OCI-LY1 (cell line): ENCODE data around the gene TMEM51.

Source experiments
- H2AFZ ChIP-seq: fragments of 200-600 bp; sonication (generic), shearing (Covaris generic); 2 replicates; pipeline ENCODE4 v1.6.0; 2014; ENCODE audit warnings: antibody characterized with exemption, mild to moderate bottlenecking, low read length
- H3F3A ChIP-seq: fragments of 200-600 bp; sonication (generic), shearing (Covaris generic); 2 replicates; pipeline ENCODE4 v1.6.0; 2014; ENCODE audit warnings: mild to moderate bottlenecking, antibody characterized with exemption, low read length, moderate library complexity; ENCODE audit not compliant: insufficient read depth
- H3K27ac ChIP-seq: fragments of 200-600 bp; sonication (generic); 2 replicates; pipeline ENCODE4 v1.5.1; 2014; ENCODE audit warnings: low read length, mixed run types, mild to moderate bottlenecking, low read depth; ENCODE audit not compliant: poor library complexity, severe bottlenecking
- H3K27me3 ChIP-seq: fragments of 200-600 bp; sonication (generic); 2 replicates; pipeline ENCODE4 v1.6.0; 2014; ENCODE audit warnings: antibody characterized with exemption, mild to moderate bottlenecking, low read length, moderate library complexity; ENCODE audit not compliant: insufficient read depth
- H3K36me3 ChIP-seq: fragments of 200-600 bp; sonication (generic); 2 replicates; pipeline ENCODE4 v1.6.1; 2014; ENCODE audit warnings: mild to moderate bottlenecking, antibody characterized with exemption, low read length, moderate library complexity, mixed read lengths; ENCODE audit not compliant: insufficient read depth
- H3K4me1 ChIP-seq: fragments of 200-600 bp; sonication (generic); 2 replicates; pipeline ENCODE4 v1.5.1; 2014; ENCODE audit warnings: mild to moderate bottlenecking, low read length, moderate library complexity; ENCODE audit not compliant: insufficient read depth, severe bottlenecking
- H3K4me2 ChIP-seq: fragments of 200-600 bp; sonication (generic), shearing (Covaris generic); 2 replicates; pipeline ENCODE4 v1.6.1; 2014; ENCODE audit warnings: low read length
- H3K4me3 ChIP-seq: fragments of 200-600 bp; sonication (generic); 2 replicates; pipeline ENCODE4 v1.5.1; 2014; ENCODE audit warnings: low read length, low read depth, mild to moderate bottlenecking, mixed read lengths; ENCODE audit not compliant: poor library complexity, severe bottlenecking
- H3K79me2 ChIP-seq: fragments of 200-600 bp; shearing (Covaris generic); 2 replicates; pipeline ENCODE4 v1.6.1; 2016; ENCODE audit warnings: mixed run types, low read length, mixed read lengths; ENCODE audit not compliant: insufficient read depth
- H3K9ac ChIP-seq: fragments of 200-600 bp; sonication (generic), shearing (Covaris generic); 2 replicates; pipeline ENCODE4 v1.6.1; 2014; ENCODE audit warnings: mild to moderate bottlenecking, low read length, mixed read lengths
- H3K9me2 ChIP-seq: fragments of 200-600 bp; sonication (generic), shearing (Covaris generic); 2 replicates; pipeline ENCODE4 v1.6.1; 2014; ENCODE audit warnings: low read depth, mild to moderate bottlenecking, low read length, mixed read lengths
- H3K9me3 ChIP-seq: fragments of 200-600 bp; shearing (Covaris generic); 2 replicates; pipeline ENCODE4 v1.6.1; 2014; ENCODE audit warnings: low read length, mixed read lengths
- H4K20me1 ChIP-seq: fragments of 200-600 bp; sonication (generic), shearing (Covaris generic); 2 replicates; pipeline ENCODE4 v1.6.0; 2016; ENCODE audit warnings: mild to moderate bottlenecking, low read length; ENCODE audit not compliant: insufficient read depth
- EZH2 ChIP-seq: fragments of 200-600 bp; sonication (generic), shearing (Covaris generic); IDR thresholded peaks from 2 replicates; pipeline ENCODE4 v1.8.0; 2017; ENCODE audit warnings: borderline replicate concordance, mixed run types, mild to moderate bottlenecking, antibody characterized with exemption, low read length, moderate library complexity, mixed read lengths
- TF ChIP-seq, protein P1 (sequence below): fragments of 200-600 bp; sonication (generic), shearing (Covaris generic); IDR thresholded peaks from 2 replicates; pipeline ENCODE4 v1.5.1; 2017; ENCODE audit warnings: mild to moderate bottlenecking, antibody characterized with exemption, low read length, moderate library complexity, mixed read lengths

The TMEM51 gene

DNA sequence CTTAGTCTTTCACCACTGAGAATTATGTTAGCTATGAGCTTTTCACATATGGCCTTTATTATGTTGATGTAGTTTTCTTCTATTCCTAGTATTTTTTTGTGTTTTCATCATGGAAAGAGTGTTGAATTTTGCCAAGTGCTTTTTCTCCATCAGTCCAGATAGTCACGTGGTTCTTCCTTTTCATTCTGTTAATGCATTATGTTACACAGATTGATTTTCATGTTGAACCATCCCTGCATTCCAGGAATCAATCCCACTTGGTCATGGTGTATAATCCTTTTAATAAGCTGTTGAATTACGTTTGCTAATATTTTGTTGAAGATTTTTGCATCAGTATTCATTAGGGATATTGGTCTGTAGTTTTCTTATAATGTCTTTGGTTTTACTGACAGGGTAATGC is 111.2 kb downstream of the TMEM51 start:
- no peaks in the 10 kb centered on the region for H3K4me1 ChIP-seq
- no peak overlapping the region for H3K4me2 ChIP-seq
- no peak overlapping the region for H2AFZ ChIP-seq
- TF ChIP-seq, protein P1, sequence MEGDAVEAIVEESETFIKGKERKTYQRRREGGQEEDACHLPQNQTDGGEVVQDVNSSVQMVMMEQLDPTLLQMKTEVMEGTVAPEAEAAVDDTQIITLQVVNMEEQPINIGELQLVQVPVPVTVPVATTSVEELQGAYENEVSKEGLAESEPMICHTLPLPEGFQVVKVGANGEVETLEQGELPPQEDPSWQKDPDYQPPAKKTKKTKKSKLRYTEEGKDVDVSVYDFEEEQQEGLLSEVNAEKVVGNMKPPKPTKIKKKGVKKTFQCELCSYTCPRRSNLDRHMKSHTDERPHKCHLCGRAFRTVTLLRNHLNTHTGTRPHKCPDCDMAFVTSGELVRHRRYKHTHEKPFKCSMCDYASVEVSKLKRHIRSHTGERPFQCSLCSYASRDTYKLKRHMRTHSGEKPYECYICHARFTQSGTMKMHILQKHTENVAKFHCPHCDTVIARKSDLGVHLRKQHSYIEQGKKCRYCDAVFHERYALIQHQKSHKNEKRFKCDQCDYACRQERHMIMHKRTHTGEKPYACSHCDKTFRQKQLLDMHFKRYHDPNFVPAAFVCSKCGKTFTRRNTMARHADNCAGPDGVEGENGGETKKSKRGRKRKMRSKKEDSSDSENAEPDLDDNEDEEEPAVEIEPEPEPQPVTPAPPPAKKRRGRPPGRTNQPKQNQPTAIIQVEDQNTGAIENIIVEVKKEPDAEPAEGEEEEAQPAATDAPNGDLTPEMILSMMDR = no peak
- no peak for TF ChIP-seq EZH2
- no peaks in the 10 kb centered on the region for H3K36me3 ChIP-seq
- no peaks in the 10 kb centered on the region for H3F3A ChIP-seq
- no peaks in the 10 kb centered on the region for H3K9me3 ChIP-seq
- H4K20me1 ChIP-seq = no peaks in the 10 kb centered on the region
- H3K9me2 ChIP-seq = no peaks in the 10 kb centered on the region
- no peak overlapping the region for H3K9ac ChIP-seq
- H3K4me3 ChIP-seq = no peak overlapping the region
- H3K79me2 ChIP-seq = no peaks in the 10 kb centered on the region
- H3K27ac ChIP-seq = no peak overlapping the region
- H3K27me3 ChIP-seq = no peaks in the 10 kb centered on the region; the same call in 1 of the 2 replicates
